Mammary epithelial cell (primary cell): ENCODE data around the gene MAGI1.

Source experiments
- CTCF ChIP-seq, 2 donors: IDR thresholded peaks in 1 of 2; conservative IDR thresholded peaks in 1 of 2; 2 replicates each; pipeline ENCODE4 v1.5.1; 2011 to 2012; ENCODE audit warnings: inconsistent platforms in 2 of 2, low read length in 2 of 2, mild to moderate bottlenecking in 2 of 2, control low read depth in 1 of 2, low read depth in 1 of 2; ENCODE audit not compliant: insufficient read depth in 1 of 2; ENCODE audit errors: extremely low read depth in 1 of 2
- EZH2 ChIP-seq: IDR thresholded peaks from 2 replicates; pipeline ENCODE4 v1.6.1; 2012; ENCODE audit warnings: low read length, inconsistent platforms, borderline replicate concordance

- TF ChIP-seq CTCF (conservative IDR thresholded peaks at IDR 0.05 in 1 of 2, IDR thresholded peaks at IDR 0.05 in 1 of 2; ENCODE audit: extremely low read depth in 1 of 2, insufficient read depth in 1 of 2, low read depth in 1 of 2, low read length in 2 of 2) (no peak), EZH2 (no peak)
Observed at GRCh38 chr3:65633018-65633638, 405.6 kb downstream of the MAGI1 start.
